H4 (cell line): Measurements from ENCODE around the gene KLHL3. TPM values are rescaled to one million over a fixed set of nuclear protein-coding genes. Genes with fewer than 3 reads are reported as not detected.
A peak's percentile ranks its signal among the peaks of the same experiment; 100 is the strongest.
"Not testable (repeated sequence)": the region's sequence is repeated elsewhere in the genome, so short reads cannot be mapped to it uniquely, and the experiment has no call there.

Experiments
- DNase-seq: peaks from one replicate; pipeline ENCODE4 v3.0.0-alpha.2; 2015; ENCODE audit warnings: low spot score
- total RNA-seq: library from RNA; depleted of rRNA; stranded (reverse); fragments of >200 nt; shearing (Covaris generic); gene quantifications from 2 replicates; pipeline ENCODE4 v1.2.3, GENCODE V29; 2014

The KLHL3 gene
- total RNA-seq, 1 experiment from 2014 or later, result 0.37 TPM

GRCh38 chr5:137667341-137667740, 68.5 kb downstream of the KLHL3 start:
- DNase-seq, result no peak

- no peak for DNase-seq
These were observed 69.0 kb downstream of the KLHL3 start for GRCh38 chr5:137666901-137667300.

GRCh38 chr5:137666461-137666850, 69.4 kb downstream of the KLHL3 start:
- peak; percentile 43 for DNase-seq

- peak; percentile 54 for DNase-seq
These were observed 70.0 kb downstream of the KLHL3 start for GRCh38 chr5:137665678-137666460.

GRCh38 chr5:137660349-137660817, 75.5 kb downstream of the KLHL3 start:
- peak; percentile 74 for DNase-seq

- DNase-seq, result no peak
These were observed 76.7 kb downstream of the KLHL3 start for GRCh38 chr5:137659209-137659608.

- DNase-seq, result no peak
These were observed 77.6 kb downstream of the KLHL3 start for GRCh38 chr5:137658324-137658723.

GRCh38 chr5:137657073-137657472, 78.8 kb downstream of the KLHL3 start:
- no peak for DNase-seq

GRCh38 chr5:137656558-137656957, 79.3 kb downstream of the KLHL3 start:
- no peak for DNase-seq

GRCh38 chr5:137651022-137651421, 84.9 kb downstream of the KLHL3 start:
- no peak for DNase-seq

- DNase-seq, result peak; percentile 43
These were observed 86.5 kb downstream of the KLHL3 start for GRCh38 chr5:137649228-137649935.

- no peak for DNase-seq
These were observed 87.5 kb downstream of the KLHL3 start for GRCh38 chr5:137648361-137648760.

- no peak for DNase-seq
These were observed 88.5 kb downstream of the KLHL3 start for GRCh38 chr5:137647401-137647800.

- DNase-seq, result no peak
These were observed 89.1 kb downstream of the KLHL3 start for GRCh38 chr5:137646761-137647160.

GRCh38 chr5:137643081-137643480, 92.8 kb downstream of the KLHL3 start:
- not testable (repeated sequence) for DNase-seq

- no peak for DNase-seq
These were observed 93.8 kb downstream of the KLHL3 start for GRCh38 chr5:137642091-137642490.

- no peak for DNase-seq
These were observed 94.7 kb downstream of the KLHL3 start for GRCh38 chr5:137641148-137641547.

- no peak for DNase-seq
These were observed 96.2 kb downstream of the KLHL3 start for GRCh38 chr5:137639645-137640044.

- no peak for DNase-seq
These were observed 97.0 kb downstream of the KLHL3 start for GRCh38 chr5:137638841-137639240.

GRCh38 chr5:137636830-137637714, 98.8 kb downstream of the KLHL3 start:
- no peak for DNase-seq

- DNase-seq, result no peak
These were observed 99.8 kb downstream of the KLHL3 start for GRCh38 chr5:137636099-137636498.

GRCh38 chr5:137635521-137635921, 100.4 kb downstream of the KLHL3 start:
- DNase-seq, result no peak
